ACHN (cell line): Measurements from ENCODE around the gene ARL15.

Experiments used
- DNase-seq: peaks from one replicate; pipeline ENCODE4 v3.0.0-alpha.2; 2015
- in situ Hi-C: cut with HindIII; loops from 2 replicates; pipeline ENCODE4 v1.10.0; 2017; ENCODE audit warnings: low sequenced_read_pairs, low pct_ligation_motif_present, low pct_unique_long_range_greater_than_20kb

Gene ARL15

GRCh38 chr5:54030981-54031380 is 279.4 kb downstream of the ARL15 start:
- in situ Hi-C loops = no loop called here
- DNase-seq = no peak

- in situ Hi-C loops = no loop called here
- DNase-seq = no peak
Observed at GRCh38 chr5:54024466-54024865, 285.9 kb downstream of the ARL15 start.

GRCh38 chr5:54022223-54022622 is 288.1 kb downstream of the ARL15 start:
- no peak for DNase-seq
- in situ Hi-C loops = no loop called here

- no peak for DNase-seq
- in situ Hi-C loops = no loop called here
Observed at GRCh38 chr5:54021431-54022164, 288.8 kb downstream of the ARL15 start.

- no peak for DNase-seq
- in situ Hi-C loops = no loop called here
Observed at GRCh38 chr5:54018438-54018837, 291.9 kb downstream of the ARL15 start.

- in situ Hi-C loops = no loop called here
- DNase-seq = no peak
Observed at GRCh38 chr5:54017580-54017979, 292.8 kb downstream of the ARL15 start.

- DNase-seq = peak; percentile 25
- in situ Hi-C loops = no loop called here
Observed at GRCh38 chr5:54013556-54014194, 296.7 kb downstream of the ARL15 start.

- in situ Hi-C loops = no loop called here
- DNase-seq = no peak
Observed at GRCh38 chr5:54009828-54010227, 300.5 kb downstream of the ARL15 start.

- in situ Hi-C loops = no loop called here
- no peak for DNase-seq
Observed at GRCh38 chr5:54009357-54009756, 301.0 kb downstream of the ARL15 start.

- DNase-seq = no peak
- in situ Hi-C loops = no loop called here
Observed at GRCh38 chr5:54007827-54008777, 302.3 kb downstream of the ARL15 start.

GRCh38 chr5:54004697-54005096 is 305.7 kb downstream of the ARL15 start:
- DNase-seq = no peak
- in situ Hi-C loops = no loop called here

- in situ Hi-C loops = no loop called here
- no peak for DNase-seq
Observed at GRCh38 chr5:54002779-54003178, 307.6 kb downstream of the ARL15 start.

GRCh38 chr5:54001976-54002775 is 308.2 kb downstream of the ARL15 start:
- DNase-seq = no peak
- in situ Hi-C loops = no loop called here

GRCh38 chr5:54000011-54000410 is 310.4 kb downstream of the ARL15 start:
- DNase-seq = no peak
- in situ Hi-C loops = no loop called here

- in situ Hi-C loops = no loop called here
- DNase-seq = no peak
Observed at GRCh38 chr5:53997736-53998627, 312.4 kb downstream of the ARL15 start.

- no peak for DNase-seq
Observed at GRCh38 chr5:53996008-53996407, 314.4 kb downstream of the ARL15 start.

GRCh38 chr5:53994148-53994547 is 316.2 kb downstream of the ARL15 start:
- in situ Hi-C loops = no loop called here
- DNase-seq = no peak

More at GRCh38 chr5:53996008-53996407, 314.4 kb downstream of the ARL15 start:
- in situ Hi-C loops = no loop called here

- DNase-seq = peak; percentile 13
- in situ Hi-C loops = no loop called here
Observed at GRCh38 chr5:53991942-53992341, 318.4 kb downstream of the ARL15 start.
